NCI-H2029 (cell line): ENCODE results near the gene MYO1G.

ENCODE experiments used
- DNase-seq: peaks from one replicate; lab custom pipeline; 2025; lab: John Stamatoyannopoulos, UW

Gene MYO1G

GRCh38 chr7:44966731-44967538 lies 11.9 kb downstream of the MYO1G start:
- DNase-seq, result no peak

GRCh38 chr7:44965937-44966730 lies 12.7 kb downstream of the MYO1G start:
- DNase-seq, result no peak

- no peak for DNase-seq
These were observed 13.3 kb downstream of the MYO1G start for GRCh38 chr7:44965441-44965903.

GRCh38 chr7:44964831-44965440 lies 13.9 kb downstream of the MYO1G start:
- DNase-seq, result no peak

- no peak for DNase-seq
These were observed 14.4 kb downstream of the MYO1G start for GRCh38 chr7:44964384-44964830.

- no peak for DNase-seq
These were observed 15.2 kb downstream of the MYO1G start for GRCh38 chr7:44963364-44964290.

- no peak for DNase-seq
These were observed 16.1 kb downstream of the MYO1G start for GRCh38 chr7:44962483-44963251.

GRCh38 chr7:44961844-44962482 lies 16.9 kb downstream of the MYO1G start:
- DNase-seq, result no peak

- DNase-seq, result no peak
These were observed 18.7 kb downstream of the MYO1G start for GRCh38 chr7:44960011-44960580.

GRCh38 chr7:44959433-44959951 lies 19.3 kb downstream of the MYO1G start:
- DNase-seq, result no peak

GRCh38 chr7:44958645-44959344 lies 20.0 kb downstream of the MYO1G start:
- DNase-seq, result no peak

- DNase-seq, result no peak
These were observed 22.6 kb downstream of the MYO1G start for GRCh38 chr7:44956157-44956766.

- no peak for DNase-seq
These were observed 23.1 kb downstream of the MYO1G start for GRCh38 chr7:44955733-44956132.

- DNase-seq, result no peak
These were observed 25.7 kb downstream of the MYO1G start for GRCh38 chr7:44953156-44953555.

GRCh38 chr7:44949303-44949702 lies 29.5 kb downstream of the MYO1G start:
- DNase-seq, result no peak

GRCh38 chr7:44945479-44945878 lies 33.3 kb downstream of the MYO1G start:
- no peak for DNase-seq

GRCh38 chr7:44944821-44945220 lies 34.0 kb downstream of the MYO1G start:
- no peak for DNase-seq

GRCh38 chr7:44943631-44944030 lies 35.2 kb downstream of the MYO1G start:
- no peak for DNase-seq

GRCh38 chr7:44937426-44937825 lies 41.4 kb downstream of the MYO1G start:
- DNase-seq, result no peak
